Smooth muscle cell (in vitro differentiated cells): Measurements from ENCODE around the gene IKZF3. TPM values are rescaled to one million over a fixed set of nuclear protein-coding genes. Genes with fewer than 3 reads are reported as not detected.

ENCODE experiments used
- DNase-seq: peaks from one replicate; lab custom pipeline; 2025; ENCODE audit not compliant: unreplicated experiment; lab: John Stamatoyannopoulos, UW
- H2AFZ ChIP-seq: fragments of 200-600 bp; sonication (generic); 2 replicates; pipeline ENCODE4 v1.6.0; 2016; ENCODE audit warnings: antibody characterized with exemption, low read depth, mild to moderate bottlenecking
- H3F3A ChIP-seq: fragments of 200-600 bp; sonication (generic); 2 replicates; pipeline ENCODE4 v1.6.0; 2017; ENCODE audit warnings: antibody characterized with exemption, low read depth
- H3K27ac ChIP-seq: fragments of 200-600 bp; sonication (generic); 2 replicates; pipeline ENCODE4 v1.5.1; 2016; ENCODE audit warnings: low read depth, mild to moderate bottlenecking
- H3K27me3 ChIP-seq: fragments of 200-600 bp; sonication (generic); 2 replicates; pipeline ENCODE4 v1.6.1; 2016; ENCODE audit warnings: low read depth, mild to moderate bottlenecking
- H3K36me3 ChIP-seq: fragments of 200-600 bp; sonication (generic); 2 replicates; pipeline ENCODE4 v1.5.1; 2016; ENCODE audit warnings: low read depth
- H3K4me1 ChIP-seq: fragments of 200-600 bp; sonication (generic); 2 replicates; pipeline ENCODE4 v1.5.1; 2016; ENCODE audit warnings: low read depth
- H3K4me2 ChIP-seq: fragments of 200-600 bp; sonication (generic); 2 replicates; pipeline ENCODE4 v1.6.0; 2016; ENCODE audit warnings: mild to moderate bottlenecking
- H3K4me3 ChIP-seq: fragments of 200-600 bp; sonication (generic); 2 replicates; pipeline ENCODE4 v1.5.1; 2016; ENCODE audit warnings: mild to moderate bottlenecking
- H3K79me2 ChIP-seq: fragments of 200-600 bp; sonication (generic); 2 replicates; pipeline ENCODE4 v1.6.0; 2016; ENCODE audit warnings: low read depth, mild to moderate bottlenecking
- H3K9ac ChIP-seq: fragments of 200-600 bp; sonication (generic); 2 replicates; pipeline ENCODE4 v1.6.0; 2016; ENCODE audit warnings: low read depth
- H3K9me3 ChIP-seq: fragments of 200-600 bp; sonication (generic); replicated peaks from 2 replicates; pipeline ENCODE4 v1.5.1; 2016; ENCODE audit warnings: low read depth
- H4K20me1 ChIP-seq: fragments of 200-600 bp; sonication (generic); 2 replicates; pipeline ENCODE4 v1.6.0; 2016; ENCODE audit warnings: low read depth
- CTCF ChIP-seq: fragments of 200-600 bp; sonication (generic); IDR thresholded peaks from 2 replicates; pipeline ENCODE4 v1.5.1; 2017; ENCODE audit warnings: borderline replicate concordance, mild to moderate bottlenecking, antibody characterized with exemption; ENCODE audit not compliant: insufficient read depth, poor library complexity, severe bottlenecking
- WGBS: methylation state at CpG from one replicate; pipeline ENCODE4 v1.1.7; 2016; ENCODE audit warnings: low lambda C conversion rate; 5-methylcytosine and 5-hydroxymethylcytosine counted together
- polyA plus RNA-seq: library from polyadenylated mRNA; unstranded; fragments of >200 nt; fragmentation: Nextera tagmentation; extraction: Ambion mirVana; gene quantifications from 2 replicates; pipeline ENCODE4 v1.2.1, GENCODE V29; 2016
- total RNA-seq: library from RNA; depleted of rRNA; stranded (reverse); fragments of >200 nt; gene quantifications from 2 replicates; pipeline ENCODE4 v1.2.3, GENCODE V29; 2014

The IKZF3 gene
- total and polyA plus RNA-seq, 2 experiments from 2014 or later: under 0.01 TPM; not detected in 1

- H3K4me2 ChIP-seq: peak overlapping the region; percentile 91
- TF ChIP-seq CTCF: no peak
- H3K27ac ChIP-seq: peak overlapping the region; percentile 94
- H3K36me3 ChIP-seq: no peaks in the 10 kb centered on the region
- H3K9ac ChIP-seq: peak overlapping the region; percentile 81
- H3F3A ChIP-seq: peaks cover 15% of the 10 kb centered on the region
- no peaks in the 10 kb centered on the region for H4K20me1 ChIP-seq
- no peak overlapping the region for H2AFZ ChIP-seq
- no peaks in the 10 kb centered on the region for H3K79me2 ChIP-seq
- no peak for DNase-seq
- H3K27me3 ChIP-seq: no peaks in the 10 kb centered on the region
- H3K4me1 ChIP-seq: peaks cover 13% of the 10 kb centered on the region
- WGBS: 51% methylated on average over 17 of the region's 18 CpGs
- no peak overlapping the region for H3K4me3 ChIP-seq
- H3K9me3 ChIP-seq: no peaks in the 10 kb centered on the region
Observed at GRCh38 chr17:39755554-39756379, 108.3 kb downstream of the IKZF3 start.

GRCh38 chr17:39754958-39755553 lies 109.1 kb downstream of the IKZF3 start:
- 32% methylated on average over 17 of the region's 21 CpGs for WGBS
- H3F3A ChIP-seq: peaks cover 15% of the 10 kb centered on the region
- no peaks in the 10 kb centered on the region for H3K9me3 ChIP-seq
- H3K4me2 ChIP-seq: peak overlapping the region; percentile 91
- H3K4me3 ChIP-seq: peak overlapping the region; percentile 53
- TF ChIP-seq CTCF: no peak
- peak overlapping the region; percentile 81 for H3K9ac ChIP-seq
- no peaks in the 10 kb centered on the region for H3K36me3 ChIP-seq
- H3K27ac ChIP-seq: peak overlapping the region; percentile 94
- no peaks in the 10 kb centered on the region for H4K20me1 ChIP-seq
- DNase-seq: no peak
- H3K4me1 ChIP-seq: peaks cover 13% of the 10 kb centered on the region
- H2AFZ ChIP-seq: no peak overlapping the region
- H3K79me2 ChIP-seq: no peaks in the 10 kb centered on the region
- no peaks in the 10 kb centered on the region for H3K27me3 ChIP-seq

- 1% methylated on average over 67 of the region's 91 CpGs for WGBS
- no peaks in the 10 kb centered on the region for H3K36me3 ChIP-seq
- DNase-seq: peak; percentile 82
- H3K9ac ChIP-seq: peak overlapping the region; percentile 81
- H3K9me3 ChIP-seq: no peaks in the 10 kb centered on the region
- H3K4me1 ChIP-seq: peaks cover 13% of the 10 kb centered on the region
- no peaks in the 10 kb centered on the region for H4K20me1 ChIP-seq
- peak overlapping the region; percentile 91 for H3K4me2 ChIP-seq
- peaks cover 15% of the 10 kb centered on the region for H3F3A ChIP-seq
- no peaks in the 10 kb centered on the region for H3K27me3 ChIP-seq
- peak overlapping the region; percentile 53 for H3K4me3 ChIP-seq
- H2AFZ ChIP-seq: peak overlapping the region; percentile 95
- TF ChIP-seq CTCF: peak; percentile 85
- no peaks in the 10 kb centered on the region for H3K79me2 ChIP-seq
- peak overlapping the region; percentile 94 for H3K27ac ChIP-seq
Observed at GRCh38 chr17:39754161-39754957, 109.8 kb downstream of the IKZF3 start.
